Measurements from ENCODE around the gene SELENOM. TPM values are rescaled to one million over a fixed set of nuclear protein-coding genes. Genes with fewer than 3 reads are reported as not detected.
"Not testable (repeated sequence)": the region's sequence is repeated elsewhere in the genome, so short reads cannot be mapped to it uniquely, and the experiment has no call there.

SELENOM gene
- total RNA-seq, 2 experiments from 2014 or later, result 6.4 to 7.8 TPM

DNA sequence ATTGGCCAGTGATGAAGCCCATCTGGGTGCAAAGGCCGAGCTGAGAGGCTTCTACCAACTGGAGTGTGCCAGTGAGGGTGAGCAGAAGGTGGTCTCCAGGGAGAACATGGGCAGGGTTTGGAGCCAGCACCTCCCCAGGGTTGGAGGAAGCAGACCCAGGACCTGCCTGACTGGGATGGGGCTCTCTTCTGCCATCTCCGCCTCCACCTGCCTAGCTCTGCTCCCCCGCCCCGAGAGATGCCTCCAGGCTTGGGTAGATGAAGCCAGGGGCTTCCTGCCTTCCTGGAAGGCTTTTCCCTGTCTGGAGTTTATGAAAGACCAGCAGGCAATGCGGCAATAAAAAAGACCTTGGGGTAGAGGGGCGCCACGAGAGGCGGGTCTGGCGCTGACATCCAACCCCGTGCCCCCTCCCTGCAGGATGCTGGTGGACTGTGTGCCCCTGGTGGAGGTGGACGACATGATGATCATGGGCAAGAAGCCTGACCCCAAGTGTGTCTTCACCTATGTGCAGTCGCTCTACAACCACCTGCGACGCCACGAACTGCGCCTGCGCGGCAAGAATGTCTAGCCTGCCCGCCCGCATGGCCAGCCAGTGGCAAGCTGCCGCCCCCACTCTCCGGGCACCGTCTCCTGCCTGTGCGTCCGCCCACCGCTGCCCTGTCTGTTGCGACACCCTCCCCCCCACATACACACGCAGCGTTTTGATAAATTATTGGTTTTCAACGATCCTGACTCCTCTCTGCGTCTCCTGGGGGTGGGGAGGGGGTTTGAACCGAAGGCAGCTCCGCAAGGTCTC, 3.3 kb downstream of the SELENOM start:
- H3K4me3 Mint-ChIP-seq, result no peak overlapping the region
- no peak overlapping the region for H3K27ac Mint-ChIP-seq
- H3K27me3 Mint-ChIP-seq, result no peaks in the 10 kb centered on the region
- no peaks in the 10 kb centered on the region for H3K9me3 Mint-ChIP-seq
- H3K4me1 Mint-ChIP-seq, result peaks cover 15% of the 10 kb centered on the region
- no peaks in the 10 kb centered on the region for H3K36me3 Mint-ChIP-seq
- DNase-seq, result no peak

DNA sequence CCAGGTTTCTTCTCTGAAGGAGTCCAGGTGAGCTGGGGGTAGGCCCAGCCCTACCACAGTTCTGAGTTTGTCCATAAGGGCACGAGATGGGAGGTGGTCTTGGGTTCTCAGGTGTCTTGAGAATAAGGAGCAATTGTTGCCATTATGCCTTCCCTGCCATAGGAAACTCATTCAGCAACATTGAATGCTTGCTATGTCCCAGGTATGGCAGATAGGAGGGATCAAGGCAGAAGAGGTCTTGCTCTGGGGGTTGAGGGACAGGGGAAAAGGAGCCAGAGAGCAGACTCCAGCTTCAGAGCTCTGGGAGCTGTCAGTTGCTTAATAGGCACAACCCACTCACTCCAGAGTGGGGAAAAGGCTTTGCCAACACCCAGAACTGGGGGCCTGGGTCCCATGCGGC, 4.3 kb downstream of the SELENOM start:
- Mint-ChIP-seq H3K4me1 (peaks cover 14% of the 10 kb centered on the region), H3K27me3 (no peaks in the 10 kb centered on the region), H3K36me3 (peaks cover 2% of the 10 kb centered on the region), H3K27ac (no peak overlapping the region), H3K4me3 (no peak overlapping the region), H3K9me3 (no peaks in the 10 kb centered on the region)
- no peak for DNase-seq

DNA sequence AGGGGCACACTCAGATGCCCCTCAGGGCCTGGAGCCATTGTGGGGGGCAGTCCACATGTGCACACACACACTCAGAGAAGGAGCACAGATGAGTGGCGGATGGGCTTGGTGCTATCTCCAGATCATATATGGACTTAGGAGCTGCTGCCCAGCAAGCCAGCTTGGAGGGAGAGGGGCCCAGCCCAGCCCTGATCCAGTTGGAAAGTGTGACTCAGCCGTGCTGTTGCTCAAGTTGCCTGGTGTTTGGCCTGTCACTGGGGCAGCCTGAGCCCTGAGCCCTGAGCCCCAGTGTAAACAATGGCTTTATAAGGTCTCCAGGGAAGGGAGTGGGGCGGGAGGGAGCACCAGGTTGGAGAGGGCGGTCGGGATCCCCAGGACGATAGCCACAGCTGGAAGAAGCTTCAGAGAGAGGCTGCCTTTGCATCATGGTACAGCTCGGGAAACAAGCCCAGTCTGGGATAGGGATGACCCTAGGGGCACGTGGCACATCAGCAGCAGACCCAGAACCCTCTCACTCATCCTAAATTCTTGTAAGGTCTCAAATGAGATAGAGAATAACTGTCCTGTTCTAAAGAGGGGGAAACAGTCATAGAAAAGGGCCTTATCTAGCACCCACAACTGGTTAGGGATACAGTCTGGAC, 4.8 kb downstream of the SELENOM start:
- H3K27ac Mint-ChIP-seq, result no peak overlapping the region
- DNase-seq, result no peak
- peaks cover 8% of the 10 kb centered on the region for H3K4me1 Mint-ChIP-seq
- no peak overlapping the region for H3K4me3 Mint-ChIP-seq
- no peaks in the 10 kb centered on the region for H3K27me3 Mint-ChIP-seq
- H3K9me3 Mint-ChIP-seq, result no peaks in the 10 kb centered on the region
- H3K36me3 Mint-ChIP-seq, result peaks cover 2% of the 10 kb centered on the region

DNA sequence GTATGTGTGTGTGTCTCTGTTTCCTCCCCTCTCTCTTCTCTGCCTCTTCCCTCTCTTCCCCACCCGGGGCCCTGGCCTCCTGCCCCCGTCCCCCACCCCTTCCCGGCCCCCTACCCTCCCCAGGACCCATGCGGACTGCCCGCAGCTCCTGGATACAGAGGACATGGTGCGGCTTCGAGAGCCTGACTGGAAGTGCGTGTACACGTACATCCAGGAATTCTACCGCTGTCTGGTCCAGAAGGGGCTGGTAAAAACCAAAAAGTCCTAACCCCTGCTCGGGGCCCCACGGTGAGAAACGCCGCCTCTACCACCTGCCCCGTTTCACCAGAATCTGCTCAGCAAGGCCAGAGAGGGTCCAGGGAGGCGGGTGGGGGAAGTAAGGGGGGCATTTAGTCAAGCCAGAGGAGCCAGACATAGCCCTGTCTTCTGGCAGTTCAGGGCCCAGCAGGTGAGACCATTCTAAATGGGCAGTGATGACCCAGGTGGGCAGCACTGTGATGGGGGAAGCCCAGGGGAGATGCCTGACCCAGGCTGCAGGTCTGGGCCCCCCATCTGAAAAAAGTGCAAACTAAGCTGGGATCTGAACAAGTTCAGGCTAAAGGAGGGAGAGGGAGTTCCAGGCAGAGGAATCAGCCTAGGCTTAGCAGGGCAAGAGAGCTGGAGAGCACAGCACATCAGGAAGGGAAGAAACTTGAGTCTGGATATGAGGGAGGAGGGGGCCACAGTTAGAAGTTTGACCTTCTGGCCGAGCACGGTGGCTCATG, 6.4 kb downstream of the SELENOM start:
- no peaks in the 10 kb centered on the region for H3K27me3 Mint-ChIP-seq
- H3K4me1 Mint-ChIP-seq, result peaks cover under 1% of the 10 kb centered on the region
- H3K27ac Mint-ChIP-seq, result no peak overlapping the region
- no peak overlapping the region for H3K4me3 Mint-ChIP-seq
- DNase-seq, result no peak
- H3K36me3 Mint-ChIP-seq, result peaks cover 4% of the 10 kb centered on the region
- no peaks in the 10 kb centered on the region for H3K9me3 Mint-ChIP-seq

DNA sequence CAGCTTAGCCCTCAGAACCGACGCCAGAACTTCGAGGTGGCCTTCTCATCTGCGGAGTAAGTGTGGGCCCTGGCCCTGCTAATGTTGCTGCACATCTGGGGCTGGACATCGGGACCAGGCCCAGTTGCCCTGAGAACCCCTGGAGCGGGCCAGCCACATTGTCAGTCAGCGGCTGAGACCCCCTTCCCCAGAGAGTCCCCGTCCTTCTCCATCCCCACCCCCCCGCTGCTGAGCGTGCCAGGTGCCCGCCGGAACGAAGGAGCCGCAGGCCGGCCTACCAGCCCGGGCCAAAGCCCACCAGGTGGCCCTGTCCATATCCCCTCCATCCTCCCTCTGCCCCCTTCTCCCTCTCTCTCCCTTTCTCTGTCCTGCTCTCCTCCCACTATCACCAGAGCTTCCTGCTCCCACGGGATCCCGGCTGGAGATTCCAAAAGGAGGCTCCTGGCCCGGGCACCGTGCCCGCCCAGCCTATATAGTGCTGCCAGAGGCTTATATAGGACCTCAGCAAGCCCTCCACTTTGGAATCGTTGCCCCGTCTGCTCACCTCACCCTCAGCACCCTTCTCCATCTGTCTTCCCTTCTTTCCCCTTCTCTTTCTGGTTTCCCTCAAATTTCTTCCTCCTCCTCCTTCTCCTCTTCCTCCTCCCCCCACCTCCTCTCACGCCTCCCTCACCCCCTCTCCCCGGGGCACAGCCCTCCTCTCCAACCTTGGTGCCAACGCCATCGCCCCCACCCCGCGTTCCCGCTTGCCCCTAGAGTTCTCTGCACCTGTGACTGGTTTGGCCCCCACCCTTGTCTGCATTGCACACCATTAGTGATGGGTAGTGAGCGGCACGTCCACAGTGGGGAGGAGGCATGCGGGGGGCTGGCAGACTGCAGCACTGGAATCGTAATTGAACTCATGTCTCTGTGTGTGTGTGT, 7.3 kb downstream of the SELENOM start:
- peaks cover 5% of the 10 kb centered on the region for H3K36me3 Mint-ChIP-seq
- H3K27ac Mint-ChIP-seq, result no peak overlapping the region
- H3K27me3 Mint-ChIP-seq, result no peaks in the 10 kb centered on the region
- DNase-seq, result no peak
- H3K4me3 Mint-ChIP-seq, result no peak overlapping the region
- H3K4me1 Mint-ChIP-seq, result no peaks in the 10 kb centered on the region
- no peaks in the 10 kb centered on the region for H3K9me3 Mint-ChIP-seq

DNA sequence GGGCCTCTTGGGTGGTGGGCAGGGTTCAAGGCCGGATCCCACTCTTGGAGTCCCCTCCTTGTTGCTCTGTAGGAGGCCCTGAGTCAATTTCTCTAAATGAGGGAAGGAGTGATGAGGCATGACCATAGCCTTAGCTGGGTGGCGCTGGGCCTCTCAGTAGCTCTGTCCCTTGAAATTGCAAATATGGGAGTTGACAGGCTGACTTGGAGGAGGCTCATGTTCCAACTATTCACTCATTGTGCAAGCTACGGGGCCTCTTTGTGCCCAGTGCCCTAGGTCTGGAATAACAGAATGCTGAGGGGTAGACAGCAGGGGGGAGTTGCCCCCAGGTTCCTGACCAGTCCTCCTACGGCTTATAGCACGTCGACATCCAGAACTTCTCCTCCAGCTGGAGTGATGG, 8.0 kb downstream of the SELENOM start:
- H3K4me1 Mint-ChIP-seq, result no peaks in the 10 kb centered on the region

DNA sequence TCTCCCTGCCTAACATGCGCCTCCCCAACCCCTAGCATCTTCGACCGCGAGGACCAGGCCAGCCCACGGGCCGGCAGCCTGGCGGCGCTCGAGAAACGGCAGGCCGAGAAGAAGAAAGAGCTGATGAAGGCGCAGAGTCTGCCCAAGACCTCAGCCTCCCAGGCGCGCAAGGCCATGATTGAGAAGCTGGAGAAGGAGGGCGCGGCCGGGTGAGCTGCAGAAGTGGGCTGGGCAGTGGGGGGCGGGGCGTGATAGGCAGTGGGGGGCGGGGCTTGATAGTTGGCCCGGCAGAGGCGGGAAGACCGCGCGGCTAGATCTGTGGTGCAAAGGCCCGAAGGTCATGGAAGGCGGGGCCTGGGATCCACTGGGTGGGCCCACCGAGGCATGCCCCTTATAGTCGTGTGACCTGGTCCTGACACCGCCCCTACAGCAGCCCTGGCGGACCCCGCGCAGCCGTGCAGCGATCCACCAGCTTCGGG, 8.7 kb downstream of the SELENOM start:
- no peaks in the 10 kb centered on the region for H3K4me1 Mint-ChIP-seq
- H3K36me3 Mint-ChIP-seq, result peaks cover 5% of the 10 kb centered on the region

More for the DNA sequence above, 8.0 kb downstream of the SELENOM start:
- H3K27me3 Mint-ChIP-seq, result no peaks in the 10 kb centered on the region
- H3K9me3 Mint-ChIP-seq, result no peaks in the 10 kb centered on the region
- H3K27ac Mint-ChIP-seq, result no peak overlapping the region
- DNase-seq, result no peak
- H3K36me3 Mint-ChIP-seq, result peaks cover 5% of the 10 kb centered on the region
- no peak overlapping the region for H3K4me3 Mint-ChIP-seq

DNA sequence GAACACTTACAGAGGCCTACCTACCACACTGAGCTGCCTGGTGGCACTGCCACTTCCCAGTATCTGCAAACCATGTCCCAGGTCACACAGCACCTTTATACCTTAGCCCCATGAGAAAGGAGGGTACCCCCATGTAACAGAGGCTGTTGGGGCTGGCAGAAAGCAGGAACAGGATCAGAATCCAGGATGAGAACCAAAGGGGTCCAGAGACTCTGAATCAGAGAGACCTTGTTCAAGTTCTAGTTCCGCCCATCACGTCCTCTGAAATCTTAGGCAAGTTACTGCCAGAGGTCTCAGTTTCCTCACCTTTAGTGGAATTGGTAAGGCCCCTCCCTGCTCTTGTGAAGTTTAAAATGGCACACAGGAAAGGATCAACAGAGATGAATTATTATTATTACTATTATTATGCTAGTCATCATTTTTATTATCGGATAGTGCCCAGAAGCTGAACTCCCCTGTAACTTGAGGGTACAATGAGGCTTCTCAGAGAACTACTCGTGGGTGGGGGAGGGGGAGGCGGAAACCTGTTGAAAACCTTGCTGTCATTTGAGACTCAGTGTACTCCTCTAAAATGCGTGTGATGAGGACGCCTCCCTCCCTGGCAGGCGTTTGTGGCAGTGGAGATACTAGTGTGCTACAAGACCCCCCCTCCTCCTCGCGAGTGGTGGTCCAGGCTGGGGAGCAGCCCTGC, 9.3 kb downstream of the SELENOM start:
- H3K4me3 Mint-ChIP-seq, result no peak overlapping the region
- no peaks in the 10 kb centered on the region for H3K4me1 Mint-ChIP-seq
- no peak for DNase-seq
- peaks cover 5% of the 10 kb centered on the region for H3K36me3 Mint-ChIP-seq
- no peaks in the 10 kb centered on the region for H3K27me3 Mint-ChIP-seq
- no peaks in the 10 kb centered on the region for H3K9me3 Mint-ChIP-seq
- no peak overlapping the region for H3K27ac Mint-ChIP-seq

More for the DNA sequence above, 8.7 kb downstream of the SELENOM start:
- Mint-ChIP-seq H3K9me3 (no peaks in the 10 kb centered on the region), H3K27me3 (no peaks in the 10 kb centered on the region), H3K27ac (no peak overlapping the region), H3K4me3 (no peak overlapping the region)
- no peak for DNase-seq

DNA sequence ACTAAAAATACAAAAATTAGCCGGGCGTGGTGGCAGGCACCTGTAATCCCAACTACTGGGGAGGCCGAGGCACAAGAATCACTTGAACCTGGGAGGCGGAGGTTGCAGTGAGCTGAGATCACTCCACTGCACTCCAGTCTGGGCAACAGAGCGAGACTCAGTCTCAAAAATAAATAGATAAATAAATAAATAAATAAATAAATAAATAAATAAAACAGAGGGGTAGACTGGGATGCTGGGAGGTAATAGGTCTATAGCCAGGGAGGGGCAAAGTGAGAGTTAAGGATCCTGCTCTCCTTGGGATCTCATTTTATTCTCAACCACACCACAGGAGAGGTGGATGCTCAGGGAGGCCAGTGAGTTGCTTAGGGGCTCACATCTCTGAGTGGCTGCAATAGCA, 9.8 kb downstream of the SELENOM start:
- H3K4me1 Mint-ChIP-seq, DNase-seq, H3K4me3 Mint-ChIP-seq, H3K27me3 Mint-ChIP-seq, H3K9me3 Mint-ChIP-seq, H3K27ac Mint-ChIP-seq, H3K36me3 Mint-ChIP-seq: not testable (repeated sequence)

DNA sequence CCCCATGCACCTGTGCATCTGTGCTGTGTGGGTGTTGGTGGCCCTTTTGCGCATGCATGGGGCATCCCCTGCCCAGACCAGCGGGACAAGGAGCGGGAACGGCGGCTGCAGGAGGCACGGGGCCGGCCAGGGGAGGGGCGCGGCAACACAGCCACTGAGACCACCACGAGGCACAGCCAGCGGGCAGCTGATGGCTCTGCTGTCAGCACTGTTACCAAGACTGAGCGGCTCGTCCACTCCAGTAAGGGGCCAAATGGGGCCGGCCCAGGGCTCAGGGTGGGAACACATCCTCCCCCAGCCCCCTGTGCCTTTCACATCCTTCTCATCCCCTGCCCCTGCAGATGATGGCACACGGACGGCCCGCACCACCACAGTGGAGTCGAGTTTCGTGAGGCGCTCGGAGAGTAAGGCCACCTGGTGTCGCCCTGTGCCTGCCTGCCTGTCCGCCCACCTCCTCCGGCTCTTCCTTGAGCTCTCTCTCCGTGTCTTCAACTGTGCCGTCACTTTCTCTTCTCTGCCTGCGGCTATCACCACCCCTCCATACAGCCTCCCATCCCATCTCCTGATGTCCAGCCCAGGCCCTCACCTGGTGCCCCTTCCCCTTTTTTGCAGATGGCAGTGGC, 10.6 kb downstream of the SELENOM start:
- Mint-ChIP-seq H3K27me3 (no peaks in the 10 kb centered on the region), H3K4me3 (no peak overlapping the region), H3K27ac (no peak overlapping the region), H3K4me1 (no peaks in the 10 kb centered on the region), H3K36me3 (peaks cover 5% of the 10 kb centered on the region), H3K9me3 (no peaks in the 10 kb centered on the region)
- no peak for DNase-seq

DNA sequence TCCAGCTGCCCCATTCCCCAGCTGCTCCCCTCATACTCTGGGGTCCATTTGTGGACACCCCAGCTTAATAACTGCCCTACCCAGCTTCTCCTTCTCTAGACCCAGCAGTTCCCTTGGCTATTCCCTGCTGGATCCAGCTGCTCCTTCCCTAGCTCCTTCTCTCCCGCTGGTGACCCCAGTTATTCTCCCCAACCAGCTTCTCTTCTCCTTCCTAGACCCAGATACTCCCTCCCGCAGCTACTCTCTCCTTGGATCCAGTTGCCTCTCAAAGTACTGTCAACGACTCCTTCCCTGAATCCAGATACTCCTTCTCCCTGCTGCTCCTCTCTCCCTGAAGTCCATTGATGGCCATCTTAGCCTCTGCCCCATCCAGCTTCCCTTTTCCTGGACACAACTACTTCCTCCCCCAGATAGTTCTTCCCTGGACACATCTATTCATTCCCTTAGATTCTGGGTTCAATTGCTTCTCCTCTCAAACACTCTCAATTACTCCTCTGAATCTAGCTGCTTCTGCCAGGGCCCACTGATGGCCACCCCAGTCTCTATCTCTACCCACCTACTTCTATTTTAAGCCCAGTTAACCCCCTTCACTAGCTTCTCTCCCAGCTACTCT, 11.6 kb downstream of the SELENOM start:
- Mint-ChIP-seq H3K9me3 (no peaks in the 10 kb centered on the region), H3K27ac (no peak overlapping the region), H3K36me3 (peaks cover 5% of the 10 kb centered on the region), H3K27me3 (no peaks in the 10 kb centered on the region), H3K4me3 (no peak overlapping the region), H3K4me1 (no peaks in the 10 kb centered on the region)
- no peak for DNase-seq

DNA sequence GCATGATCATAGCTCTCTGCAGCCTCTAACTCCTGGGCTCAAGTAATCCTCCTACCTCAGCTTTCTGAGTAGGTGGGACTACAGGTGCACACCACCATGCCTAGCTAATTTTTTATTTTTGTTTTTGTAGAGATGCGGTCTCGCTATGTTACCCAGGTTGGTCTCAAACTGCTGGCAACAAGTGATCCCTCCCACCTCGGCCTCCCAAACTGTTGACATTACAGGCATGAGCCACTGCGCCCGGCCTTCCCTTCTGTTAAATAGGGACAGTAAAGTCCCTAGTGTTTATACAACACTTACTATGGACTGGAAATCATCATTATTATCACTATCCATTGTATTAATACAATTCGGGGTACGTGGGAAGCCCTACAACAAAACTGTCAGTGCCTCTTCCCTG, 12.6 kb downstream of the SELENOM start:
- no peak for DNase-seq
- H3K27me3 Mint-ChIP-seq, result no peaks in the 10 kb centered on the region
- H3K36me3 Mint-ChIP-seq, result peaks cover 5% of the 10 kb centered on the region
- H3K27ac Mint-ChIP-seq, result no peak overlapping the region
- H3K4me1 Mint-ChIP-seq, result no peaks in the 10 kb centered on the region
- H3K9me3 Mint-ChIP-seq, result no peaks in the 10 kb centered on the region
- no peak overlapping the region for H3K4me3 Mint-ChIP-seq

DNA sequence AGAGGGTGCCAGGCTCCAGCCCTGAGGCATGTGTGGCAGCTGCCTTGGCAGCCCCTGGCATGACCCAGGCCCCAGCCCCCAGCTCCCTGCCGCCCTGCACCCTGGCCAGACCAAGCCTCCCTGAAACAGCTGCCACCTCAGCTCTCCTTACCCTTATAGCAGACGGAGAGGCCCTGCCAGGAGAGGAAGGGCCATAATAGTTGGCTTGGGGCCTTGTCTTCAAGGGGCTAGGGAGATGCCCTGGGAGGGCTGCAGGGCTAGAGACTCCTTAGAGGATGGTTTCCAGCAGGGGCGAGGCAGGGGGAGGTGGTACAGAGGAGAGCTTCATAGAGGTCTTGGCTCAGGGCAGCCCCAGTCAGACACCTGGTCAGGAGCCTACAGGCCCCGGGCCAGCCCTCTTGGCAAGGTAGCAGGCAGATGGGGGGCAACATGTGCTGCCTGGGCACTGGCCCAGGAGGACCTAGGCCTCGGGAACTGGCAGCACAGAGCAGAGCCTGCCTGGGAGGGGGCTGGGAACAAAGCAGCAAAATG, 13.3 kb downstream of the SELENOM start:
- peaks cover 5% of the 10 kb centered on the region for H3K36me3 Mint-ChIP-seq
- no peaks in the 10 kb centered on the region for H3K9me3 Mint-ChIP-seq
- H3K27ac Mint-ChIP-seq, result no peak overlapping the region
- no peak overlapping the region for H3K4me3 Mint-ChIP-seq
- H3K4me1 Mint-ChIP-seq, result no peaks in the 10 kb centered on the region
- H3K27me3 Mint-ChIP-seq, result no peaks in the 10 kb centered on the region
- DNase-seq, result no peak

Data from activated naive CD8-positive, alpha-beta T cell treated with anti-CD3 and anti-CD28 coated beads for 36 hours (primary cell).